ENCODE measurements around the gene TMEM109. TPM values are rescaled to one million over a fixed set of nuclear protein-coding genes. Genes with fewer than 3 reads are reported as not detected.

TMEM109 gene
- total RNA-seq, 4 donors from 2014 or later, result 90.1 to 148 (median 111) TPM

GRCh38 chr11:60953781-60954180 lies 39.8 kb downstream of the TMEM109 start:
- TF ChIP-seq CTCF (IDR thresholded peaks at IDR 0.05; ENCODE audit: low read depth), result no peak

GRCh38 chr11:60954421-60954820 lies 40.5 kb downstream of the TMEM109 start:
- no peak for TF ChIP-seq CTCF (IDR thresholded peaks at IDR 0.05; ENCODE audit: low read depth)

GRCh38 chr11:60955571-60955970 lies 41.6 kb downstream of the TMEM109 start:
- TF ChIP-seq CTCF (IDR thresholded peaks at IDR 0.05; ENCODE audit: low read depth), result no peak

- TF ChIP-seq CTCF (IDR thresholded peaks at IDR 0.05; ENCODE audit: low read depth), result no peak
Observed at GRCh38 chr11:60957188-60957587, 43.2 kb downstream of the TMEM109 start.

GRCh38 chr11:60959431-60959830 lies 45.5 kb downstream of the TMEM109 start:
- TF ChIP-seq CTCF (IDR thresholded peaks at IDR 0.05; ENCODE audit: low read depth), result no peak

GRCh38 chr11:60960405-60960804 lies 46.4 kb downstream of the TMEM109 start:
- no peak for TF ChIP-seq CTCF (IDR thresholded peaks at IDR 0.05; ENCODE audit: low read depth)

GRCh38 chr11:60964801-60965200 lies 50.8 kb downstream of the TMEM109 start:
- no peak for TF ChIP-seq CTCF (IDR thresholded peaks at IDR 0.05; ENCODE audit: low read depth)

All from subcutaneous adipose tissue (tissue), 4 donors.